ENCODE data around the gene PLCH2. TPM values are rescaled to one million over a fixed set of nuclear protein-coding genes. Genes with fewer than 3 reads are reported as not detected.

Gene PLCH2
- total and polyA plus RNA-seq, 4 donors = 0.33 to 1.3 (median 1.0) TPM; not detected in 1

DNA sequence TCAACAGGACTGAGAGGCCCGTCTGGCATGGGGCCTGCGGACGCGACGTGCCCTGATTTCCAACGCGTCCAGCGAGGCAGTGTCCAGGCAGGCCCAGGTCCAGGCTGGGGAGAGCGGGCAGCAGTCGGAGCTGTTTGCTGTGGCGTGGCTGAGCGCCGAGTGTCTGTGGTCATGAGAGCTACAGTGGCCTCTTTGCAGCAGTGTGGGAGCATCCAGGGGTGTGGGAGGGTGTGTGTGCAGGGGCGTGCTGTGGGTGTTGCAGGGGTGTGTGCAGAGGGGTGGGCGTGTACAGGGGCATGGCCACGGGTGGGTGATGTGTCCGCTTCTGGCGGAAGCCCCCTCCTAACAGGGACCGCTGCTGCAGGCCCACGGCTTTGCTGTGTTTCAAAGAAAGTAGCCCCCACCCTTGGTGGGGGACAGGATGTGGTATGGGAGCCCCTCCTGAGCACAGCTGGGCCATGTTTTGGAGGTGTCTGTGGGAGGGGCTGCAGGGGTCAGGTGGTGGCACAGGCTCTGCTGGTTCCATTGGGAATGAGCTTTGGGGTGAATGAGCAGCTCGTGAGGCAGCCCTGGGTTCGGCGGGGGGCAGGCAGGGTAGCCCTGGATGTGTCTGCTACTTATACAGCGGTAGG is 17.7 kb downstream of the PLCH2 start:
- H3K9ac ChIP-seq (ENCODE audit: low read depth in 1 of 2, low read length in 2 of 2) = no peak overlapping the region
- TF ChIP-seq, protein P1, sequence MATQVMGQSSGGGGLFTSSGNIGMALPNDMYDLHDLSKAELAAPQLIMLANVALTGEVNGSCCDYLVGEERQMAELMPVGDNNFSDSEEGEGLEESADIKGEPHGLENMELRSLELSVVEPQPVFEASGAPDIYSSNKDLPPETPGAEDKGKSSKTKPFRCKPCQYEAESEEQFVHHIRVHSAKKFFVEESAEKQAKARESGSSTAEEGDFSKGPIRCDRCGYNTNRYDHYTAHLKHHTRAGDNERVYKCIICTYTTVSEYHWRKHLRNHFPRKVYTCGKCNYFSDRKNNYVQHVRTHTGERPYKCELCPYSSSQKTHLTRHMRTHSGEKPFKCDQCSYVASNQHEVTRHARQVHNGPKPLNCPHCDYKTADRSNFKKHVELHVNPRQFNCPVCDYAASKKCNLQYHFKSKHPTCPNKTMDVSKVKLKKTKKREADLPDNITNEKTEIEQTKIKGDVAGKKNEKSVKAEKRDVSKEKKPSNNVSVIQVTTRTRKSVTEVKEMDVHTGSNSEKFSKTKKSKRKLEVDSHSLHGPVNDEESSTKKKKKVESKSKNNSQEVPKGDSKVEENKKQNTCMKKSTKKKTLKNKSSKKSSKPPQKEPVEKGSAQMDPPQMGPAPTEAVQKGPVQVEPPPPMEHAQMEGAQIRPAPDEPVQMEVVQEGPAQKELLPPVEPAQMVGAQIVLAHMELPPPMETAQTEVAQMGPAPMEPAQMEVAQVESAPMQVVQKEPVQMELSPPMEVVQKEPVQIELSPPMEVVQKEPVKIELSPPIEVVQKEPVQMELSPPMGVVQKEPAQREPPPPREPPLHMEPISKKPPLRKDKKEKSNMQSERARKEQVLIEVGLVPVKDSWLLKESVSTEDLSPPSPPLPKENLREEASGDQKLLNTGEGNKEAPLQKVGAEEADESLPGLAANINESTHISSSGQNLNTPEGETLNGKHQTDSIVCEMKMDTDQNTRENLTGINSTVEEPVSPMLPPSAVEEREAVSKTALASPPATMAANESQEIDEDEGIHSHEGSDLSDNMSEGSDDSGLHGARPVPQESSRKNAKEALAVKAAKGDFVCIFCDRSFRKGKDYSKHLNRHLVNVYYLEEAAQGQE (IDR thresholded peaks at IDR 0.05) = no peak
- TF ChIP-seq HNF4A (conservative IDR thresholded peaks at IDR 0.05) (no peak), MAX (IDR thresholded peaks at IDR 0.05) (no peak), FOXA1 (IDR thresholded peaks at IDR 0.05) (no peak), HNF4G (IDR thresholded peaks at IDR 0.05) (no peak), FOXA2 (IDR thresholded peaks at IDR 0.05) (no peak), EGR1 (IDR thresholded peaks at IDR 0.05; ENCODE audit: low read depth in 2 of 2) (no peak), RXRA (IDR thresholded peaks at IDR 0.05) (no peak), RAD21 (IDR thresholded peaks at IDR 0.05) (no peak), CTCF (IDR thresholded peaks at IDR 0.05; ENCODE audit: low read depth, low read length, missing input control) (no peak), SP1 (IDR thresholded peaks at IDR 0.05) (no peak), TAF1 (conservative IDR thresholded peaks at IDR 0.05) (no peak), JUND (IDR thresholded peaks at IDR 0.05) (no peak), YY1 (IDR thresholded peaks at IDR 0.05) (no peak), GABPA (IDR thresholded peaks at IDR 0.05 in 1 of 2, conservative IDR thresholded peaks at IDR 0.05 in 1 of 2) (no peak)
- TF ChIP-seq, protein P2, sequence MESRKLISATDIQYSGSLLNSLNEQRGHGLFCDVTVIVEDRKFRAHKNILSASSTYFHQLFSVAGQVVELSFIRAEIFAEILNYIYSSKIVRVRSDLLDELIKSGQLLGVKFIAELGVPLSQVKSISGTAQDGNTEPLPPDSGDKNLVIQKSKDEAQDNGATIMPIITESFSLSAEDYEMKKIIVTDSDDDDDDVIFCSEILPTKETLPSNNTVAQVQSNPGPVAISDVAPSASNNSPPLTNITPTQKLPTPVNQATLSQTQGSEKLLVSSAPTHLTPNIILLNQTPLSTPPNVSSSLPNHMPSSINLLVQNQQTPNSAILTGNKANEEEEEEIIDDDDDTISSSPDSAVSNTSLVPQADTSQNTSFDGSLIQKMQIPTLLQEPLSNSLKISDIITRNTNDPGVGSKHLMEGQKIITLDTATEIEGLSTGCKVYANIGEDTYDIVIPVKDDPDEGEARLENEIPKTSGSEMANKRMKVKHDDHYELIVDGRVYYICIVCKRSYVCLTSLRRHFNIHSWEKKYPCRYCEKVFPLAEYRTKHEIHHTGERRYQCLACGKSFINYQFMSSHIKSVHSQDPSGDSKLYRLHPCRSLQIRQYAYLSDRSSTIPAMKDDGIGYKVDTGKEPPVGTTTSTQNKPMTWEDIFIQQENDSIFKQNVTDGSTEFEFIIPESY (IDR thresholded peaks at IDR 0.05) = no peak
- TF ChIP-seq, protein P3, sequence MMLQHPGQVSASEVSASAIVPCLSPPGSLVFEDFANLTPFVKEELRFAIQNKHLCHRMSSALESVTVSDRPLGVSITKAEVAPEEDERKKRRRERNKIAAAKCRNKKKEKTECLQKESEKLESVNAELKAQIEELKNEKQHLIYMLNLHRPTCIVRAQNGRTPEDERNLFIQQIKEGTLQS (IDR thresholded peaks at IDR 0.05) = no peak
- peaks cover 0 to 2% (median 0%) of the 10 kb centered on the region in 4 donors for H3K9me3 ChIP-seq (ENCODE audit: control insufficient read depth in 4 of 4, low read length in 3 of 4)
- no peak for DNase-seq (ENCODE audit: low spot score)
- H3K27ac ChIP-seq (ENCODE audit: low read depth in 1 of 2, low read length in 2 of 2) = no peak overlapping the region
- no peak overlapping the region for H3K4me3 ChIP-seq (ENCODE audit: low read depth in 1 of 3, low read length in 3 of 3)
- WGBS = 70% methylated on average over 24 of the region's 24 CpGs
- no peaks in the 10 kb centered on the region for H3K27me3 ChIP-seq (ENCODE audit: control insufficient read depth in 4 of 4, insufficient read depth in 4 of 4, low read length in 3 of 4)
- H3K4me1 ChIP-seq (ENCODE audit: control insufficient read depth in 4 of 4, insufficient read depth in 4 of 4, low read length in 3 of 4) = peaks cover 6 to 11% (median 10%) of the 10 kb centered on the region in 4 donors
- no peaks in the 10 kb centered on the region for H3K36me3 ChIP-seq (ENCODE audit: control insufficient read depth in 4 of 4, insufficient read depth in 3 of 4, low read depth in 1 of 4, low read length in 3 of 4)

Measured in liver (tissue), 9 donors.